C4-2B (cell line): Measurements from ENCODE around the gene WDR88.
"Not testable (repeated sequence)": the region's sequence is repeated elsewhere in the genome, so short reads cannot be mapped to it uniquely, and the experiment has no call there.

Experiments
- H3K27ac ChIP-seq: fragments of 450-650 bp; 2 replicates; pipeline ENCODE4 v1.5.1; 2017
- CTCF ChIP-seq: fragments of 450-650 bp; conservative IDR thresholded peaks from 2 replicates; pipeline ENCODE4 v1.5.1; 2017; ENCODE audit warnings: mild to moderate bottlenecking
- ZFX ChIP-seq: fragments of 450-650 bp; IDR thresholded peaks from 2 replicates; pipeline ENCODE4 v1.6.1; 2017

Gene WDR88

GRCh38 chr19:33208904-33209849 is 77.3 kb downstream of the WDR88 start:
- no peak for TF ChIP-seq CTCF
- TF ChIP-seq ZFX: no peak
- no peak overlapping the region for H3K27ac ChIP-seq

- H3K27ac ChIP-seq: not testable (repeated sequence)
Observed at GRCh38 chr19:33209850-33210230, 77.9 kb downstream of the WDR88 start.

- no peak for TF ChIP-seq CTCF
- no peak for TF ChIP-seq ZFX
- H3K27ac ChIP-seq: no peak overlapping the region
Observed at GRCh38 chr19:33210266-33210940, 78.5 kb downstream of the WDR88 start.

GRCh38 chr19:33211794-33212435 is 80.0 kb downstream of the WDR88 start:
- H3K27ac ChIP-seq: no peak overlapping the region
- TF ChIP-seq ZFX (no peak), CTCF (no peak)

GRCh38 chr19:33212436-33213172 is 80.7 kb downstream of the WDR88 start:
- no peak overlapping the region for H3K27ac ChIP-seq
- TF ChIP-seq ZFX (no peak), CTCF (no peak)

- no peak overlapping the region for H3K27ac ChIP-seq
- TF ChIP-seq CTCF (no peak; the same call in 1 of the 2 replicates), ZFX (no peak)
Observed at GRCh38 chr19:33214596-33214995, 82.7 kb downstream of the WDR88 start.

GRCh38 chr19:33215438-33216197 is 83.7 kb downstream of the WDR88 start:
- H3K27ac ChIP-seq: no peak overlapping the region
- no peak for TF ChIP-seq CTCF
- TF ChIP-seq ZFX: no peak
